Measurements from ENCODE around the gene MRPL51. TPM values are rescaled to one million over a fixed set of nuclear protein-coding genes. Genes with fewer than 3 reads are reported as not detected.

Gene MRPL51
- total RNA-seq, 2 donors from 2014 or later: 87.7 to 104 TPM

- Histone ChIP-seq H3K4me3 (peak overlapping the region; percentile 84 to 97), H3K27ac (peak overlapping the region; percentile 97 to 99), H3K27me3 (no peaks in the 10 kb centered on the region), H3K4me1 (peaks cover 0 to 77% of the 10 kb centered on the region in 2 donors), H3K36me3 (peaks cover 38% of the 10 kb centered on the region), H3K9me3 (no peaks in the 10 kb centered on the region)
- DNase-seq (ENCODE audit: low spot score): no peak
- no peak for TF ChIP-seq CTCF (IDR thresholded peaks at IDR 0.05)
Observed at GRCh38 chr12:6535697-6535946, 42.6 kb upstream of the MRPL51 start.

GRCh38 chr12:6534945-6535696 lies 42.1 kb upstream of the MRPL51 start:
- no peaks in the 10 kb centered on the region for H3K27me3 ChIP-seq

GRCh38 chr12:6534695-6534944 lies 41.6 kb upstream of the MRPL51 start:
- H3K4me3 ChIP-seq: peak overlapping the region; percentile 84 to 97
- peak overlapping the region; percentile 97 to 99 for H3K27ac ChIP-seq
- no peak for TF ChIP-seq CTCF (IDR thresholded peaks at IDR 0.05)
- no peak for DNase-seq (ENCODE audit: low spot score)
- H3K27me3 ChIP-seq: no peaks in the 10 kb centered on the region
- H3K36me3 ChIP-seq: peaks cover 47% of the 10 kb centered on the region
- H3K4me1 ChIP-seq: peaks cover 0 to 67% of the 10 kb centered on the region in 2 donors
- H3K9me3 ChIP-seq: no peaks in the 10 kb centered on the region

More at GRCh38 chr12:6534945-6535696, 42.1 kb upstream of the MRPL51 start:
- peak; percentile 93 for DNase-seq (ENCODE audit: low spot score)
- Histone ChIP-seq H3K4me3 (peak overlapping the region; percentile 84 to 97), H3K36me3 (peaks cover 43% of the 10 kb centered on the region), H3K27ac (peak overlapping the region; percentile 97 to 99), H3K4me1 (peaks cover 0 to 72% of the 10 kb centered on the region in 2 donors), H3K9me3 (no peaks in the 10 kb centered on the region)
- no peak for TF ChIP-seq CTCF (IDR thresholded peaks at IDR 0.05)

DNA sequence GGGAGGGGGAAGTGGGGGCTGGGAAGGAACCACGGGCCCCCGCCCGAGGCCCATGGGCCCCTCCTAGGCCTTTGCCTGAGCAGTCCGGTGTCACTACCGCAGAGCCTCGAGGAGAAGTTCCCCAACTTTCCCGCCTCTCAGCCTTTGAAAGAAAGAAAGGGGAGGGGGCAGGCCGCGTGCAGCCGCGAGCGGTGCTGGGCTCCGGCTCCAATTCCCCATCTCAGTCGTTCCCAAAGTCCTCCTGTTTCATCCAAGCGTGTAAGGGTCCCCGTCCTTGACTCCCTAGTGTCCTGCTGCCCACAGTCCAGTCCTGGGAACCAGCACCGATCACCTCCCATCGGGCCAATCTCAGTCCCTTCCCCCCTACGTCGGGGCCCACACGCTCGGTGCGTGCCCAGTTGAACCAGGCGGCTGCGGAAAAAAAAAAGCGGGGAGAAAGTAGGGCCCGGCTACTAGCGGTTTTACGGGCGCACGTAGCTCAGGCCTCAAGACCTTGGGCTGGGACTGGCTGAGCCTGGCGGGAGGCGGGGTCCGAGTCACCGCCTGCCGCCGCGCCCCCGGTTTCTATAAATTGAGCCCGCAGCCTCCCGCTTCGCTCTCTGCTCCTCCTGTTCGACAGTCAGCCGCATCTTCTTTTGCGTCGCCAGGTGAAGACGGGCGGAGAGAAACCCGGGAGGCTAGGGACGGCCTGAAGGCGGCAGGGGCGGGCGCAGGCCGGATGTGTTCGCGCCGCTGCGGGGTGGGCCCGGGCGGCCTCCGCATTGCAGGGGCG lies 41.0 kb upstream of the MRPL51 start, which contains the start of gene GAPDH:
Gene GAPDH (plus strand): TSS at position 595 of the 772 bp plus-strand sequence. CDS start 316 bp downstream, outside the sequence.
- Histone ChIP-seq H3K36me3 (peaks cover 52% of the 10 kb centered on the region), H3K27ac (peak within 1 kb of the TSS; percentile 97 to 99), H3K9me3 (no peaks in the 10 kb centered on the region), H3K4me1 (peaks cover 0 to 64% of the 10 kb centered on the region in 2 donors), H3K4me3 (peak within 1 kb of the TSS; percentile 84 to 97), H3K27me3 (no peaks in the 10 kb centered on the region)
- DNase-seq (ENCODE audit: low spot score): peak; percentile 93
- TF ChIP-seq CTCF (IDR thresholded peaks at IDR 0.05): no peak

- H3K4me1 ChIP-seq: peaks cover 0 to 62% of the 10 kb centered on the region in 2 donors
- TF ChIP-seq CTCF (IDR thresholded peaks at IDR 0.05): no peak
- H3K27ac ChIP-seq: peak overlapping the region; percentile 97 to 99
- no peaks in the 10 kb centered on the region for H3K9me3 ChIP-seq
- H3K27me3 ChIP-seq: no peaks in the 10 kb centered on the region
- DNase-seq (ENCODE audit: low spot score): no peak
- H3K36me3 ChIP-seq: peaks cover 55% of the 10 kb centered on the region
- H3K4me3 ChIP-seq: peak overlapping the region; percentile 84 to 97
Observed at GRCh38 chr12:6533653-6533922, 40.5 kb upstream of the MRPL51 start.

Measured in right atrium auricular region (tissue), 2 donors.